HUES64 (cell line): Measurements from ENCODE around the gene RRM2.
"Not testable (repeated sequence)": the region's sequence is repeated elsewhere in the genome, so short reads cannot be mapped to it uniquely, and the experiment has no call there.

ENCODE experiments used
- H3K27ac ChIP-seq: 2 replicates; pipeline ENCODE4 v1.7.0; 2013; ENCODE audit warnings: low read depth, low read length, inconsistent platforms
- H3K27me3 ChIP-seq: 2 replicates; pipeline ENCODE4 v1.6.1; 2013; ENCODE audit warnings: mild to moderate bottlenecking, low read length; ENCODE audit not compliant: insufficient read depth
- H3K36me3 ChIP-seq: 2 replicates; pipeline ENCODE4 v1.6.1; 2013; ENCODE audit warnings: mild to moderate bottlenecking, low read length; ENCODE audit not compliant: insufficient read depth
- H3K4me1 ChIP-seq: 2 replicates; pipeline ENCODE4 v1.6.1; 2013; ENCODE audit warnings: mild to moderate bottlenecking, low read length, moderate library complexity; ENCODE audit not compliant: insufficient read depth
- H3K4me3 ChIP-seq: 2 replicates; pipeline ENCODE4 v1.5.1; 2013; ENCODE audit warnings: mild to moderate bottlenecking, low read length, moderate library complexity
- H3K9ac ChIP-seq: 2 replicates; pipeline ENCODE4 v1.6.1; 2013; ENCODE audit warnings: mild to moderate bottlenecking, low read depth, low read length
- H3K9me3 ChIP-seq: 2 replicates; pipeline ENCODE4 v1.6.1; 2013; ENCODE audit warnings: low read depth, low read length; ENCODE audit not compliant: insufficient read depth
- WGBS: fragments of 150-250, 120-280 bp; methylation state at CpG from one replicate; pipeline ENCODE4 v1.1.7; 2013; ENCODE audit warnings: missing lambda C conversion rate; 5-methylcytosine and 5-hydroxymethylcytosine counted together

The RRM2 gene

DNA sequence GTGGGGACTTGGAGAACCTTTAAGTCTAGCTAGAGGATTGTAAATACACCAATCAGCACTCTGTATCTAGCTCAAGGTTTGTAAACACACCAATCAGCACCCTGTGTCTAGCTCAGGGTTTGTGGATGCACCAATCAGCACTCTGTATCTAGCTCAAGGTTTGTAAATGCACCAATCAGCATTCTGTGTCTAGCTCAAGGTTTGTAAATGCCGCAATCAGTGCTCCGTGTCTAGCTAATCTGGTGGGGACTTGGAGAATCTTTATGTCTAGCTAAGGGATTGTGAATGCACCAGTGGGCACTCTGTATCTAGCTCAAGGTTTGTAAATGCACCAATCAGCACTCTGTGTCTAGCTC lies 30.7 kb upstream of the RRM2 start:
- H3K27me3 ChIP-seq, H3K36me3 ChIP-seq, H3K9ac ChIP-seq, H3K4me1 ChIP-seq, H3K9me3 ChIP-seq, H3K4me3 ChIP-seq, H3K27ac ChIP-seq: not testable (repeated sequence)
- WGBS = 94% methylated on average over 2 of the region's 2 CpGs

DNA sequence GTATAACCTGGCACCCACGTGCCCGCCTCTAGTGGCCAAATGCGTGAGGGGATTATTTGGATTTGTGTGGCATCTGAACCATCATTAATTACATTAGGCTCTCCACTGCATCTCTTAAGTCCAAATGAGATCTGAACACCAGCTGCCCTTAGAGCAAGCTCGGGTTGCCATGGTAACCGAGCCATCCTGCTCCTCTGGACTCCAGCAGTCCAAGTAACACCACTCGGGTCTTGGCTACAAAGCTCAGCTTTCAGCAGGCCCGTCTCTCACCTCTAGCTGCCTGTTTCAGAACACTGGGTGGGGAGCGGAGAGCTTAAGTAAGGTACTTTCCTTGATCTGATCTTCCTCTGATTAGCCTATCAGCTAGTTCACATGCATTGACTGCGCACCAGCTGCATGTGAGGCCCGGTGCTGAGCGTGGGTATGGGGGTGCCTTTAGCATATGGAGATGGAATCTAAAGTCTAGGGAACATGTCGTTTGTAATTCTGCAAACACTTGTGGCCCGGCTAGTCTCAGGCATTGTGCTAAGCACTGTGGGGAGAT lies 28.2 kb upstream of the RRM2 start:
- H3K9me3 ChIP-seq = no peaks in the 10 kb centered on the region
- no peak overlapping the region for H3K9ac ChIP-seq
- H3K27me3 ChIP-seq = no peaks in the 10 kb centered on the region
- no peak overlapping the region for H3K27ac ChIP-seq
- no peak overlapping the region for H3K4me3 ChIP-seq
- H3K4me1 ChIP-seq = peaks cover 4% of the 10 kb centered on the region; the same call in 1 of the 2 replicates
- 92% methylated on average over 13 of the region's 13 CpGs for WGBS
- no peaks in the 10 kb centered on the region for H3K36me3 ChIP-seq

DNA sequence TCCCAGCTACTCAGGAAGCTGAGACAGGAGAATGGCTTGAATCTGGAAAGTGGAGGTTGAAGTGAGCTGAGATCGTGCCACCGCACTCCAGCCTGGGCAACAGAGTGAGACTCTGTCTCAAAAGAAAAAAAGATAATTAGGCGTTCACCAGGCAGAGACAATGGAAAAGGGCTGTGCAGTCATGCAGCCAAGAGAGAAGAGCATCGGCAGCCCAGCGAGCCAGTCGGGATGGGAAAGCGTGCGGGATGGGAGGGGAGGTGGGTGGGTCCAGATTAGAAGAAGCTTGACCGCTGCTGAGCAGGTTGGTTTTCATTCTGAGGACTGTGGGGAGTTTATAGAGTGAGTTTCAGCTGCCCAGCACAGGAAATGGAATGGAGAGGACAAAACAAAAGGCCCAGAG lies 27.4 kb upstream of the RRM2 start:
- Histone ChIP-seq H3K9ac (no peak overlapping the region), H3K27ac (no peak overlapping the region), H3K36me3 (no peaks in the 10 kb centered on the region), H3K9me3 (no peaks in the 10 kb centered on the region), H3K27me3 (no peaks in the 10 kb centered on the region), H3K4me3 (no peak overlapping the region), H3K4me1 (peaks cover 4% of the 10 kb centered on the region; the same call in 1 of the 2 replicates)
- WGBS = 80% methylated on average over 9 of the region's 9 CpGs

DNA sequence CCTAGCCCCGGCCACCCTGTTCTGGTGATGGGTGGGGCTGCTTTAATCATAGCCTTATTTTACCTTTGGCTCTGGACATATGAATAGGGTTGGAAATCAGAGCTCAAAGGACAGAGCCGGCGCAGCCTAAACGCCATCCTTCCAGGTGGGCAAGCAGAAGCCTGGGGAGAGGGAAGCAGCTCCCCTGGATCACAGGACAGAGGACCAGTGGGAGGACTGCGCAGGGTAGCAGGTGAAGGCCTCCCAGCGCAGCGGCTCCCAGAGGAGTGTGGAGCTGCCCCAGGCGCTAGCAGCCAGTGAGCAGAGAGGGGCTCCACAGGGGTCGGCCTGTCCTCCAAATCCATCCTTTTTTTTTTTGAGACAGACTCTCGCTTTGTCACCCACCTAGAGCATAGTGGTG lies 25.9 kb upstream of the RRM2 start:
- no peaks in the 10 kb centered on the region for H3K9me3 ChIP-seq
- no peaks in the 10 kb centered on the region for H3K36me3 ChIP-seq
- no peaks in the 10 kb centered on the region for H3K27me3 ChIP-seq
- 90% methylated on average over 10 of the region's 10 CpGs for WGBS
- H3K4me3 ChIP-seq = no peak overlapping the region
- H3K27ac ChIP-seq = no peak overlapping the region
- no peak overlapping the region for H3K9ac ChIP-seq
- peaks cover 4% of the 10 kb centered on the region; the same call in 1 of the 2 replicates for H3K4me1 ChIP-seq

DNA sequence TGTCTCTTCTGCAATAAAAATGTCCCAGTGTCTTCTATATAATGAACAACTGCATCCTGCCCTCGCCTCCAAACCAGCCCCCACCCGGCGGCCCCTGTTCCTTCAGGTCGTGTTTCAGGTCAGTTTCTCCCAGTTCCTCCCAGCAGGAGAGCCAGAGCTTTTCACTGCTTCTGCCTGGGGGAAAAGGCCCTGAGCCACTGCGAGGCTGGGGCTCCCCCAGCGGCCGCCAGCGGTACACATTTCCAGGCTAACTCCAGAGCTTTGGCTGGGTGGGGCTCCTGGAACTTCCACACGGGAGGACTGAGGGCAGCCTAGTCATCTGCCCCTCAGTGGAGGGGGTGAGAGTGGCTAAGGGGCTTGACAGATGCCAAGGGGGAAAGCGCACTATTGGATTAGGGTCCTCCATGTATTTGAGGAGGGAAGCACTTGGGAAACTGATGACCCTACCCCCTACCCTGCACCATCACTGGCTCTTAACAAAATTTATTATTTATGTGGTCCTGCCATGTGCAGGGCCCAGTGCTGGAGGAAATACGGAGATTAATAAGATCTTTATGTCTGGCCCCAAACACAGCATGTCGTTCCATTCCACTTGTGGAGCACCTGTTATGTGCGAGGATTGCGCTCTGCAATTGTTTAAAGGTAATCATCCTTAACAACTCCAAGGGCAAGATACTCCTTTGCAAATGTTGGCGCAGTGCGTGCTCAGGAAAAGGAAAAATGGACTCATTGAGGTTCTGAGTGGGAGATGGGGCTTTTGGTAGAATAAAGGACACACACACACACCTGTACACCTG lies 25.0 kb upstream of the RRM2 start:
- 35% methylated on average over 14 of the region's 16 CpGs for WGBS

DNA sequence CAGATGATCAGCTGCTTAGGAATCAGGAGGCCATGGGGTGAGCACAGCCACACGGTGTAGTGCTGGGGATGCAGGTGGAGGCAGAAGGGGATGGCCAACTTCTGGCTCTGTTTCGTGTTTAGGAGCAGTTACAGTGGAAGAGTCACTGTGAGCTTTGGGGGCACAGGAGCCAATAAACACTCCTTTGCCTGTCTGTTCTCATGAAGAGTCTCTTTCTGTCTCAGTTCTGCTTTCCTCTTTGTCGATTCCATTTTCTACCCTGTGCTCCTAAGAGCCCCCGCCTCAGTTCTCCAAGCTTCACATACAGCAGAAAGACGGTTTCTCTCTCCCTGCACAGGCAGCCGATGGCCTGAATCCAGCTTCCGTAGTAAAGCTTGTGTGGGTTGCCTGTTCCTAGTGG lies 21.0 kb upstream of the RRM2 start:
- Histone ChIP-seq H3K4me3 (no peak overlapping the region), H3K9ac (no peak overlapping the region), H3K27ac (no peak overlapping the region), H3K27me3 (no peaks in the 10 kb centered on the region), H3K4me1 (peaks cover 4% of the 10 kb centered on the region; the same call in 1 of the 2 replicates), H3K36me3 (no peaks in the 10 kb centered on the region), H3K9me3 (no peaks in the 10 kb centered on the region)
- WGBS = 85% methylated on average over 7 of the region's 7 CpGs

More for the DNA sequence above, 25.0 kb upstream of the RRM2 start:
- H3K4me1 ChIP-seq = peaks cover 4% of the 10 kb centered on the region; the same call in 1 of the 2 replicates
- no peaks in the 10 kb centered on the region for H3K27me3 ChIP-seq
- no peak overlapping the region for H3K4me3 ChIP-seq
- H3K9me3 ChIP-seq = no peaks in the 10 kb centered on the region
- H3K27ac ChIP-seq = no peak overlapping the region
- H3K36me3 ChIP-seq = no peaks in the 10 kb centered on the region
- no peak overlapping the region for H3K9ac ChIP-seq

DNA sequence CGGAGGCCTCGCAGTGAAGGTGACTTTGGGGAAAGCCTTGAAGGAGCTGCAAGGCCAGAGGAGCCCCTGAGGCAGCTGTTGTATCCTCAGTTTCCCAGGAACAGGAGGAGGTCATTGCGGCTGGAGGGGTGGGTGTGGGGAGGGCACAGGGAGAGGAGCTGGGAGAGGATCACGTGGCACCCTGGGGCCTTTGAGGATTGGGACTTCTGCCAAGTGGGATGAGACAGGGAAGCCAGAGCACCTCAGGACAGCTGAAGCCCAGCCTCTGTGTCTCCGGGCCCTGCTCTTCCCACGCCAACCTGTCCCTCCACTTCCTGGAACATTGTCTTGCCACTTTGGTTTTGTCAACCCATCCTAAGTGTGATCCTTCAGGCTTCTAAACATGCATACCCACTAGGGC lies 19.4 kb upstream of the RRM2 start:
- no peak overlapping the region for H3K27ac ChIP-seq
- H3K9me3 ChIP-seq = peaks cover 3% of the 10 kb centered on the region; the same call in 1 of the 2 replicates
- H3K27me3 ChIP-seq = no peaks in the 10 kb centered on the region
- H3K9ac ChIP-seq = no peak overlapping the region
- WGBS = 89% methylated on average over 6 of the region's 6 CpGs
- no peaks in the 10 kb centered on the region for H3K36me3 ChIP-seq
- H3K4me3 ChIP-seq = no peak overlapping the region
- no peaks in the 10 kb centered on the region for H3K4me1 ChIP-seq

DNA sequence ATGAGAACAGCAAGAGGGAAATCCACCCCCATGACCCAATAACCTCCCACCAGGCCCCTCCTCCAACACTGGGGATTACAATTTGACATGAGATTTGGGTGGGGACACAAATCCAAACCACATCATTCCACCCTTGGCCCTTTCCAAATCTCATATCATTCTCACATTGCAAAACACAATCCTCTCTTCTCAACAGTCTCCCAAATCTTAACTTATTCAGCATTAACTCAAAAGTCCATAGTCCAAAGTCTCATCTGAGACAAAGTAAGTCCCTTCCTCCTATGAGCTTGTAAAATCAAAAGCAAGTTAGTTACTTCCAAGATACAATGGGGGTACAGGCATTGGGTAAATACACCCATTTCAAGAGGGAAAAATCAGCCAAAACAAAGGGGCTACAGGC lies 17.6 kb upstream of the RRM2 start:
- H3K27ac ChIP-seq, H3K27me3 ChIP-seq, H3K4me1 ChIP-seq, H3K9ac ChIP-seq, H3K9me3 ChIP-seq, H3K36me3 ChIP-seq, H3K4me3 ChIP-seq: not testable (repeated sequence)

DNA sequence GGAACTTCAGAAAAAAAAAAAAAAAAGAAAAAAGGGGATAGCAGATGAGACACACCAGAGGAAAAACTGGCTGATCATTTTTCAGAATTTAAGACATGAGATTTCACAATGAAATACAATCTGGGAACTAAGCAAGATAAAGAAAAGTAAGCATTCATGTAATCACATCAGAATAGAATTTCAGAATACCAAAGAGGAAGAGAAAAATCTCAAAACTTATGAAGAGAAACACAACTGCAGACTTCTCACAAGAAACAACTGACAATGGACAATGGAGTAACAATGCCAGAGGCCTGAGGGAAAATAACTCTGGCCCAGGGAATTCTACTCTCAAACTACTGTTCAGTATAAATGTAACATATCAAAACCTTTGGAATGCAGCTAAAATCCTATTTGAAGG lies 13.2 kb upstream of the RRM2 start:
- H3K9ac ChIP-seq = no peak overlapping the region
- no peaks in the 10 kb centered on the region for H3K27me3 ChIP-seq
- no peaks in the 10 kb centered on the region for H3K4me1 ChIP-seq
- no peak overlapping the region for H3K27ac ChIP-seq
- no peaks in the 10 kb centered on the region for H3K36me3 ChIP-seq
- peaks cover 3% of the 10 kb centered on the region; the same call in 1 of the 2 replicates for H3K9me3 ChIP-seq
- no peak overlapping the region for H3K4me3 ChIP-seq

DNA sequence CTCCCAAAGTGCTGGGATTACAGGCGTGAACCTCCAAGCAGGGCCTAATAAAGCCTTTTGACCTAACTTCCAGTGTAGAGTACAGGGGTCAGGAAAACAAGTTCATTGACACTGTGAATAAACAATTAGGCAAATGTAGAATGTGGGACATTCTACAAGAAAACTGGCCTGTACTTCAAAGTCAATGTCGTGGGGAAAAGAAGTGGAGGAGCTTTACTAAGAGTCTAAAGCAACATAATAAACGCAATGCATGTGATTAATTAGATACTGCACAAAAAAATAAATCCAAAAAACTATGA lies 3.6 kb upstream of the RRM2 start:
- Histone ChIP-seq H3K4me1 (no peaks in the 10 kb centered on the region), H3K4me3 (no peak overlapping the region), H3K36me3 (peaks cover 7% of the 10 kb centered on the region), H3K9me3 (no peaks in the 10 kb centered on the region), H3K27me3 (no peaks in the 10 kb centered on the region), H3K9ac (no peak overlapping the region), H3K27ac (no peak overlapping the region)
- 95% methylated on average over 3 of the region's 3 CpGs for WGBS

DNA sequence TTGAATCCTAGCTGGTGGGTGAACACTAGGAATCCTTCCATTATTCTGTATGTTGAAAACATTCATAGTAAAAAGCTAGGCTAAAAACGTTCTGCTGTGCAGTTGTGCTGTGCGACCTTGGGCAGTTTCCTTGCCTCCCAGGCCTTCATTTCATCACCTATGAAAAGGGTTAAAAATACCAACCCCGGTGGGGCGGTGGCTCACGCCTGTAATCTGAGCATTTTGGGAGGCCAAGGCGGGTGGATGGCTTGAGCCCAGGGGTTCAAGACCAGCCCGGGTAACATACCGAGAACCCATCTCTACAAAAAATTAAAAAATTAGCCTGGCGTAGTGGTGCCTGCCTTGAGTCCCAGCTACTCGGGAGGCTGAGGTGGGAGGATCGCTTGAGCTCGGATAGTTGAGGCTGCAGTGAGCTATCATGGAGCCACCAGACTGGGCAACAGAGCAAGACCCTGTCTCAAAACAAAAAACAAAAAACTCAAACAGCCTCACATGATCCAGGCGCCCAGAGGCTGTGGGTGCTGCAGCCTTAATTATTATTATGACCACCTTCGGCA lies 2.9 kb upstream of the RRM2 start:
- Histone ChIP-seq H3K27ac (peak overlapping the region; percentile 94; the same call in 1 of the 2 replicates), H3K9ac (no peak overlapping the region), H3K4me3 (peak overlapping the region; percentile 91), H3K36me3 (peaks cover 12% of the 10 kb centered on the region), H3K27me3 (no peaks in the 10 kb centered on the region), H3K4me1 (no peaks in the 10 kb centered on the region; the same call in 1 of the 2 replicates), H3K9me3 (no peaks in the 10 kb centered on the region)
- 86% methylated on average over 14 of the region's 14 CpGs for WGBS
